GM18508 (cell line): Measurements from ENCODE around the gene CTNNA1.
"Not testable (repeated sequence)": the region's sequence is repeated elsewhere in the genome, so short reads cannot be mapped to it uniquely, and the experiment has no call there.

ENCODE experiments used
- ATAC-seq: cut with Tn5 transposase; IDR thresholded peaks from one replicate; pipeline ENCODE4 v1.9.1; 2021; ENCODE audit warnings: moderate number of reproducible peaks; ENCODE audit not compliant: insufficient read depth, unreplicated experiment

Gene CTNNA1

DNA sequence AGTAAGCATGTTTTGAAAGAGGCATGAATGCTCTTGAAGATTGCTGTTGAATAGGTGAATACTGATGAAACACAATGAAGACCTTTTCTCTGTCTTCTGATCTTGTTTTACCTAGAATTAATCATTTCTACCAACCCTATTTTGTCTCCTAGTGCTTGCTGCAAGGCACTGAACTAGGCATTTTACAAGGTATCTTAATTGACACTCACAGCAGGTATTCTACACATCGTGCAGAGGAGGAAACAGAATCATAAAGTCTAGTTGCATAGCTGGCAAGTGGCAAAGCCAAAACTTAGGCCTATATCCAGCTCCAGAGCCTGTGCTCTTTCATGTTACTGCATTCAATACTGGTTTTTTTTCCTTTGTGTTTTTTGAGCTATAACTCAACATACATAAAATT lies 50.7 kb downstream of the CTNNA1 start:
- ATAC-seq, result no peak

DNA sequence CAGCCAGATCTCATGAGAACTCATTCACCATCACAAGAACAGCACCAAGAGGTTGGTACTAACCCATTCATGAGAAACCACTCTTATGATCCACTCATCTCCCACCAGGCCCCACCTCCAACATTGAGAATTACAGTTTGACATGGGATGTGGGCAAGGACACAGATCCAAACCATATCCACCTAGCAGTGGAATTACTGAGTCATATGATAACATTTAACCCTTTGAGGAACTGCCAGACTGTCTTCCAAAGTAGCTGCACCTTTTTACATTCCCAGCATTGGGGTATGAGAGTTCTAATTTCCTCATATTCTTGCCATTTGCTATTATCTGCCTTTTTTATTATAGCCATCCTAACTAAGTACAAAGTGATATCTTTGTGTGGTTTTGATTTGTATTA lies 51.9 kb downstream of the CTNNA1 start:
- no peak for ATAC-seq

DNA sequence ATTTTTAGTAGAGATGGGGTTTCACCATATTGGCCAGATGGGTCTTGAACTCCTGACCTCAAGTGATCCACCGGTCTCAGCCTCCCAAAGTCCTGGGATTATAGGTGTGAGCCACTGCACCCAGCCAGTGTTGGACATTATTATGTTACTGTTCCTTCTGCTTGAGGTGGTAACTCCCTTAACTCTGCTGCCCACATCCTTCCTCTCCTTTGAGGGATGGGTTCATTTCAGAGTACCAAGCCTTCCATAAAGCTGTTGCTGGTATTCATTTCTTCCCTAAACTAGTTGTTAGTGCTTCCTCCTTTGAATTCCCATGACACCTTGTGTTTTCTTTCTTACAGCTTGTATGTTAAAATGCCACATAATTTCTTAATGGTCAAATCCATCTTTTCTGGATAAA lies 54.0 kb downstream of the CTNNA1 start:
- ATAC-seq, result no peak

DNA sequence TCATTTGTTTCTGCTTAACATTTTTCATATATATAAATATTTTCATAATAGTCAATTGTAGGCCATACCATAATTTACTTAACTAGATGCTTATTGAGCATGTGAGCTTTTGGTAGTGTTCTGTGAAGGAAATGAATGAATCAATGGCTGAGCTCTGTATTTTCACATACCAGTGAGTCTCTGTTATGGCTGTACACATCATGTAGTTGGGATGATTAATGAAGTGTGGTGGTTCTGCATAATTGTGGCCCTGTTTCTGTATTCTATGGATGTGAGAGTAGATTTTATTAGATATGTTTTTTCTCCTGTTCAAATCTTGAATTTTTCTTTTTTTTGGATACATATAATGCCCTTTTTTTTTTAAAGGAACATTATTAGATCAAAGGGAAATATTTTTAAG lies 56.2 kb downstream of the CTNNA1 start:
- no peak for ATAC-seq

DNA sequence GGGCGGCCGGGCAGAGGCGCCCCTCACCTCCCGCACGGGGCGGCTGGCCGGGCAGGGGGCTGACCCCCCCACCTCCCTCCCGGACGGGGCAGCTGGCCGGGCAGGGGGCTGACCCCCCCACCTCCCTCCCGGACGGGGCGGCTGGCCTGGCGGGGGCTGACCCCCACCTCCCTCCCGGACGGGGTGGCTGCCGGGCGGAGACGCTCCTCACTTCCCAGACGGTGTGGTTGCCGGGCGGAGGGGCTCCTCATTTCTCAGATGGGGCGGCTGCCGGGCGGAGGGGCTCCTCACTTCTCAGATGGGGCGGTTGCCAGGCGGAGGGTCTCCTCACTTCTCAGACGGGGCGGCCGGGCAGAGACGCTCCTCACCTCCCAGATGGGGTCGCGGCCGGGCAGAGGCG lies 57.6 kb downstream of the CTNNA1 start:
- not testable (repeated sequence) for ATAC-seq

DNA sequence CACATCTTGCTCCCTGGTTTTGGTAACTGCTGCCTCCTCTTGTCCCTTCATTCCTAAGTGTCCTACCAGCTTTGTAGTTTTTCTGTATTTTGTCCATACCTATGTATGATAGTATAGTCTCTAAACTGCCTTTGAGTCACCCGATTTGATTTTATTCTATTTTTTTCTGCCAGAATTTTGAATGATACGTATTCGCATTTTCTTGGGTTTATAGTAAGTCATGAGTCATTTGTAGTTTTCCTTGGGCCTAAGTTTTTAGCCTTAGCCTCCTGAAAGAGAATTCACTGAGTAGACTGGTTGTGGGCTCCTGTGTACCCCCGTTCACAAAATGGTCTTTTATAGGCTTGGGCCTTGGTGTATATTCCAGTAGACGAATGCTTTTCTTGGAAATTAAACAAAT lies 62.3 kb downstream of the CTNNA1 start:
- ATAC-seq, result no peak

DNA sequence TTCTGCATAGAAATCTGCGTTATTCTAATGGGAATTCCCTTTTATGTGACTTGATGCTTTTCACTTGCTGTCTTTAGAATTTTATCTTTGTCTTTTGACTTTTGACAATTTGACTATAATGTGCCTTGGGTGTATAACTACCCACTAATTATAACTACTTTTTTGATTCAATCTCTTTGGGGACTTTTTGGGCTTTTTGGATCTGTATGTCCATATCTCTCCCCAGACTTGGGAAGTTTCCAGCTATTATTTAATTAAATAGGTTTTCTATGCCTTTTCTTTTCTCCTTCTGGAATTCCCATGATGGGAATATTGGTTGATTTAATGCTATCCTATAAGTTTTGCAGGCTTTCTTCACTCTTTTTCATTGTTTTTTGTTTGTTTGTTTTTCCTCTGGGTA lies 64.0 kb downstream of the CTNNA1 start:
- no peak for ATAC-seq

DNA sequence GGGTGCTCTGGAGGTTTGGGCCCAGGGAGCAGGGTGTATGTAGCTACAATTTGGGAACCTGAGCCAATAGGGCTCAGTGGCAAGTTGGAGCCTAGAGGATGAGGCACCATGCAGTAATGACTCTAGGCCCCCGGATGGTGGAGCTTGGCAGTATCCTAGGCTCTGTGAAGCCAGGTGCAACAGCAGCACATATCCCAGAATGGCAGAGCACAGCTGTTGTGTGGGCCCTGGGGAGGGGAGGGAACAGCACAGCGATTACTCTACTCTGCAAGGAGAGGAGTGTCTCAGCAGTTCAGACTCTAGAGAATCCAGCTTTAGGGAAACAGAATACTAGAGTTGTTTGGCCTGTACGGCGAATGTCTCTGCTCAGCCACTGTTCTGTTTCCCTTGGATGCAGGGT lies 65.9 kb downstream of the CTNNA1 start:
- ATAC-seq, result no peak

DNA sequence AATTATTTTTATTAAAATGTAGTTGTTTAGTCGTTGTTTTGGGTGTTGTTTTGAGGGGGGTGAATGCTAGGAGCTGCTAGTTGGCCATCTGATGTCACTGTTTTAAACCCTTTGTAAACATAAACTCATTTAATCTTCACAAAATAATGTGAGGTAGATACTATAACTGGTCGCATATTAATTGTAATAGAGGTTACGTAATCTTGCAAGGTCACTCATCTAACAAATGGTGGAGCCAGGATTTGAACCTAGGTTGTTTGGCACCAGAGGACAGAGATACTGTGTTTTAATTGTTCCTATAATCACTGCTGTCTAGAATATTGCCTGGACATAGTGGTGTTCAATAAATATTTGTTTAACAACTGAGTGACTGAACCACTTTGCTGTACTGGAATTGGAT lies 67.5 kb downstream of the CTNNA1 start:
- ATAC-seq, result no peak

DNA sequence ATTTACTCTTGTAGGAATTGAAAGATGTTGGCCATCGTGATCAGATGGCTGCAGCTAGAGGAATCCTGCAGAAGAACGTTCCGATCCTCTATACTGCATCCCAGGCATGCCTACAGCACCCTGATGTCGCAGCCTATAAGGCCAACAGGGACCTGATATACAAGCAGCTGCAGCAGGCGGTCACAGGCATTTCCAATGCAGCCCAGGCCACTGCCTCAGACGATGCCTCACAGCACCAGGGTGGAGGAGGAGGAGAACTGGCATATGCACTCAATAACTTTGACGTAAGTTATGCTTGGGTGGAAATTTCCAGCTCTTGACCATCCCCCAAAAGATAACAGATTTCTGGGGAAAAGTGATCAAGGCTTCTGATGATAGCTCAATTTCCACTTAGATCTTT lies 71.3 kb downstream of the CTNNA1 start:
- ATAC-seq, result no peak

DNA sequence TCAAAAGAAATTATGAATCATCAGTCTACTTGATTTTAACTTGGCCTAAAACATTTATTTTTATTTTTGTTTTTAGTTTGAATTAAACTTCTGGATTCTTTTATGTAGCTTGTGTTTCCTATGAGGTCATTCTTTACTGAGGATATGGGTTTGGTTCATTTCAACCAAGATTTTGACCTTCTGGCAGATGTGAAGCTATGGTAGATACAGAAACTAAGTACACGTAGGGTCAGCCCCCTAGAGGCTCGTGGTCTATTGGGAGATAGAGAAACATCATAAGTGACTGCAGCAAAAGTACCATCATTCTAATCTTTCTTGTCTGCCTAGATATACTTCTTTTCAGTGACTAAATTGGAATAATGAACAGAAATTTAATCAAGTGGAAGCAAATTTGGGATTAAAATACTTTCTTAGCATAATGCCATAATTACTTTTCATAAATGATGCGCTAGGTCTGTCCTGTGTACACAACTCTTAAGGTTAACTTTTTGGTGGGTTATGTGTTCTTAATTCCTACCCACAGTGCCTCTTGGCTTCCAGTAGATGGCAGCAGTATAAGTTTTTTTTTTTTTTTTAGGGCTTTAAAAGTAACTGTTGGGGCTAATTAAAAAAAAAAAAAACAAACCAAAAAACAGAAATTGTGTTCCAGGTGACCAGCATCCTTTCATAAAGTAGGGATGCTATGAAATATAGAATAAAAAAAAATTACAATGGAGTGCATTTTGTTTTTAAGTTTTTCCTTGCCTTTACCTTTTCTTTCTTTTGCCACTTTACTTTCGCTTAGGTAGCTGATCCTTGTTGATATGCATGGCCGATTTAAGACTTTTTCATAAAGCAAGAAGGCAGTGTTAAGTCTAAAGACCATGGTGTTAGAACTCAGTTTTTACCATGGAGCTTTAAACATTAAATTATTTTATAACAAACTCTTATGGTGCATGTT lies 72.0 kb downstream of the CTNNA1 start:
- ATAC-seq, result no peak

DNA sequence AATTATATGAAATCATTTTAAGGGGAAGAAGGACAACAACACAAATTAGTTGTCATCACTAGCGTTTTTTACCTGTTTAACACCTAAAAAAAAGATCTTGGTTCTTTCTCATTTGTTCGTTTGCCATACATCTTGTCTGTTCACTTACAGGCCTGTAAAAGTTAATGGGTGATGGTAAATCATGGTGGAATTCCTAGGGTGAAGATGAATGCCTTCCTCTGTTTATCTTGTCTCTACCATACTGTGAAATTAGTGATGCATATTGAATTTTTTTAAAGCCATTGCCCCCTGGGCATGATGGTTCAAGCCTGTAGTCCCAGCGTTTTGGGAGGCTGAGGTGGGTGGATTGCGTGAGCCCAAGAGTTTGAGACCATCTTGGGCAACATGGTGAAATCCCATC lies 75.3 kb downstream of the CTNNA1 start:
- no peak for ATAC-seq

DNA sequence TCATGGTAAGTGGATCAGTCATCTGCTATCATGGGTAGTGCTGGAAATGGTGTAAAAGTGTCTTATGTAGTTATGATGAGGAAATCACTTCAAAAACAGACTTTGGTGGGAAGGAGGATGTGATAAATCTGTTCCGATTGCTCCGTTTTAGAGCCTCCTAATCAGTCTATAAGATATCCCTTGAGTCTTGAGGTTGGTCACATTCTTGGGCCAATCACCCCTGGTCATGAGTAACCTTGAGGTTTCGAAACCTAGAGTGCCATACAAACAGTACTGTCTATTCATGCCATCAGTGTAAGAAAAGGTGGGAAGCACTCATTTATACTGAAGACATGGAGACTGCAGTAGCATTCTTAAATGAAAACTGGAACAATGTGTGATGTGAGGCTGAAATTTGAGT lies 76.1 kb downstream of the CTNNA1 start:
- no peak for ATAC-seq

DNA sequence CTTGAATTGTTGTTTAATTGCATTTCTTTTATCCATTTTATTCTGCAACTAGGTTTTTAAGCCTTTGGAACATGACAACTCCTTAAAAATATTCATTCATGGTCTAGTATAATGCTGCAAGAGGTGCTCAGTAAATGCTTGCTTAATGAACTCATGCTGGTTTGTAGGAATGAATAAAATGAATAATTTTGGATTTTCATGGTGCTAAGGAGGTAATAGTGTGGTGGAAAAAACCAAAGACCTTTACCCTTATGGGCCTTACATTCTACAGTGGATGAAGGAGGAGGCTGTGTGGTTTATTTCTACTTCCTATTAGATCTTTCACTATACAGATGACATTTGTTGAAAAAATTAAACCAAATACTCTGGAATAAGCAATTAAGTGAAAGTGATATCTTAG lies 78.5 kb downstream of the CTNNA1 start:
- no peak for ATAC-seq

DNA sequence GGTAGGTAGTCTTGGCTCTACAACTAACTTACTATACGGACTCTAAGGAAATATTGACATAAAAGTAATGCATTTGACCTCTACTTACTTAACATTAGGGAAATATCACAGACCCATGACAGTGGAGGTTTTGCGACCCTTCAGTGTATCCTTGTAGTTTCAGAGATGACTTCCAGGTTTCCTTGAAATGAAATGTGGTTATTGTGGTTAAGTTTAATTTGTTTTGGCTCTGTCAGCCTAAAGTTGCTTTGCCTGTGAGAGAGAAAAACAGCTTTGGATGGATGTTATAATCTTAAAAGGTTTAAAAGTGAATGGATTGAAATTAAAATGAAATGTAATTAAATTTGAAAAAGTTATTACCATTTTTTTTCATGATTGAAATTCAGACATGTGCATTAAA lies 79.0 kb downstream of the CTNNA1 start:
- ATAC-seq, result no peak

DNA sequence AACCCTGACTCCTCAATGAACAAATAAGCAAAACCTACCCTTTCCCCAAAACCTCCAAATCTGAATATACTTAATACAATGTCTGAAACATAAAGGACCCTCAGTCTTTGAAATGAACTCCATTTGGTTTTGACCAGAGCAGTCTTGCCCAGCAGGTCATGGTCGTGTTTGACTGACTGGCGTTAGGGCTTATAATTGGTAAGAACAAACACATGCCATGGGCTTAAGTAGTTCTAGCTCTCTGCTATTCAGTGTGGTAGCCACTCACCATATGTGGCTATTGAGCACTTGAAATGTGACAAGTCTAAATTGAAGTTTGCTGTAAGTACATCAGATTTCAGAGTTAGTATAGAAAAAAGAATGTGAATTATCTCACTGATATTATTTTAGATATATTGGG lies 79.9 kb downstream of the CTNNA1 start:
- ATAC-seq, result no peak

DNA sequence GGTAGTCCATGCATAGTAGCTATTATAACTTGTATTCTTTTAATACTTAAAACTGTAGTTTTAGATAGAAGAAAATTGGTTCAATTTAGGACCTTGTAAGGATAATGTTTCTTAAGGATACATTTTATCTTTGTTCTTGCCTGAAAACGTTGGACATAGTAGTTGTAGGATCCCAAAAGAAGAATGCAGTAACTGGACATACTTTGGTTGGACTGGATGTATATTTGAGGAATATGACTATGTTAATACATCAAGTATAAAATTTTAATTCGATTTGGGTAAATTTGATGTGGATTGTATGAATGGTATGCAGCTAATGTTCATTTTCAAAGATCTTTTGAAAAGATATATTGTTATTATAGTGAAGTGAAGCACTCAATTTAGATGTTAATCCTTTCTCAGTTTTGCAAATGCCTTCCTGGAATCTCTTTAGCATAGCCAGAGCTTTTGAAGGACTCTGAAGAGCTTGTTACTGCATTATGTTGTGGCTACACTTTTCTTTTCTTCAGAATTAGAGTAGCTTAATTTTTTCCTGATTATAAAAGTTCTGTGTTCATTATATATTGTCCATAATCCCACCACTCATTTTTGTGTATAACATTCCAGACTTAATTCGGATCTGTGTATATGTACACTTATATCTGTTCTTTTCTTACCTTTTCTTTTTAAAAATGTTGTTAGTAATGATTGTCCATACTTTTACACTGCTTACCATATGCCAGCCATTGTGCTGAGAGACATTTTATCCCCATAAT lies 80.7 kb downstream of the CTNNA1 start:
- no peak for ATAC-seq

DNA sequence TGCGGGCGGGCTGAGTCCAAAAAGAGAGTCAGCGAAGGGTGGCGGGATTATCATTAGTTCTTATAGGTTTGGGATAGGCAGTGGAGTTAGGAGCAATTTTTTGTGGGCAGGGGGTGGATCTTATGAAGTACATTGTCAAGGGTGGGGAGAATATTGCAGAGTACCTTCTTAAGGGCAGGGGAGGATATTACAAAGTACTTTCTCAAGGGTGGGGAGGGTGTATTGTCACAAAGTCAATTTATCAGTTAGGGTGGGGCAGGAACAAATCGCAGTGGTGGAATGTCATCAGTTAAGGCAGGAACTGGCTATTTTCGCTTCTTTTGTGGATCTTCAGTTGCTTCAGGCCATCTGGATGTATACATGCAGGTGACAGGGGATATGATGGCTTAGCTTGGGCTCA lies 81.6 kb downstream of the CTNNA1 start:
- ATAC-seq, result not testable (repeated sequence)

DNA sequence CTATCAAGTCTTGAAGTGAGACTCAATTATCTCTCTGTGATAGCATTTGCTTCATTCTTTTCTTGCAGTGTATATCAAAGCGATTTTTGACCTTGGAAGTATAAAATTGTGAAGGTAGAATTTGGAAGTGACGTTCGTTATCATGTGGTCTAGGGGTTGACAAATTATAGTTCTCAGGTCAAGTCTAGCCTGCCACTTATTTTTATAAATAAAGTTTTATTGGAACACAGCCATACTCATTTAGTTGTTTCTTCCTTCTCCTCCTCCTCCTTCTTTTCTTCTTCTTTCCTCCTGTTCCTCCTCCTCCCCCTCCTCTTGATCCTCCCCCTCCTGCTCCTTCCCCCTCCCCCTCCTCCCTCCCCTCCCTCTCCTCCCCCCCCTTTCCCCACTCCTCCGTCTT lies 83.9 kb downstream of the CTNNA1 start:
- ATAC-seq, result no peak

DNA sequence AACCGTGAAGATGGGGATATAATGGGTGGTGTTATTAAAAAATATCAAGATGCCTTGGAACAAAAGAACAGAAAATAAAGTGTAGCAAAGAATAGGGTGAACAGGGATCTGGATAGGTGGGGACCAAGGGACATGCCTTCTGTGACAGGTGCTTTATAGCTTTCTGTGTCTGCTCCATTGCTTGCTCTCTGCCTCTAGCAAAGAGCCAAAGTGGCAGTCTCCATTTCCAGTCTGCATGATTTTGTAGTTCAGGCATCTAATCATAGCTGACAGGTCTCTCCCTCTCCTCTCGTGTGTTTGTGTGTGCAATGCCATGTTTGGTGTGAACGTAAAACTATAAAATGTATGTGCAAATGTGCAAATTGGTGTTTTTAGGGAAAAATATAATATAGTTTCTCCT lies 86.9 kb downstream of the CTNNA1 start:
- no peak for ATAC-seq

DNA sequence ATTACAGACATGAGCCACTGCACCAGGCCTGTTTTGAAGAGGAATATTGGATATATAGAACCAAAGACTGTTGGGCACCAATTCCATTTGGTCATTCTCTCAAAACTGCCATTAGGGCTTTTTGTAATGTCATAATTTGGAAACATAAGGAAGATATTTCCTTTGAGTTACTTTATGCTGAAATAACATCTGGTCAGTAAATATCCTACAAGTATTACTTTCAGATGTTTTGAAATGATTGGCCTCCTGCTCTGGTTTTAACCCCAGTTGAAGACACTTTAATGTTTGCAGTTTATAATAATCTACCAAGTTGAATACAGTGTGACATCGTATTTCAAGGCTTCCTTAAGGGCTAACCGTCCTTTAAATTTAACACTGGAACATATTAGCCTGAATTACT lies 88.3 kb downstream of the CTNNA1 start:
- no peak for ATAC-seq
